ENCODE results near the gene PLCL1.

GRCh38 chr2:198053776-198054175, 249.4 kb downstream of the PLCL1 start:
- TF ChIP-seq EZH2 (IDR thresholded peaks at IDR 0.05) = no peak
- TF ChIP-seq POLR2AphosphoS5 (IDR thresholded peaks at IDR 0.05; ENCODE audit: borderline replicate concordance, low read depth, low read length) = no peak

All from SK-N-MC (cell line).